T-helper 2 cell treated with Interferon-gamma antibody and Interleukin-4, amounts not matched to agents 5 μg/mL and 100 μg/mL, for 36 hours (primary cell): Measurements from ENCODE around the gene ADCY2.

ENCODE experiments used
- DNase-seq: peaks from one replicate; pipeline ENCODE4 v3.0.0; 2021; ENCODE audit warnings: low spot score
- H3K27ac Mint-ChIP-seq: one replicate; pipeline ENCODE4 v1.8.0; 2021; ENCODE audit warnings: mild to moderate bottlenecking, mixed read lengths
- H3K27me3 Mint-ChIP-seq: one replicate; pipeline ENCODE4 v1.8.0; 2021; ENCODE audit warnings: low read depth, mixed read lengths
- H3K36me3 Mint-ChIP-seq: one replicate; pipeline ENCODE4 v1.8.0; 2021; ENCODE audit warnings: low read depth, mixed read lengths
- H3K4me1 Mint-ChIP-seq: one replicate; pipeline ENCODE4 v1.8.0; 2021; ENCODE audit warnings: low read depth, mixed read lengths
- H3K4me3 Mint-ChIP-seq: one replicate; pipeline ENCODE4 v1.8.0; 2022; ENCODE audit warnings: mild to moderate bottlenecking, moderate library complexity, mixed read lengths
- H3K9me3 Mint-ChIP-seq: one replicate; pipeline ENCODE4 v1.8.0; 2021; ENCODE audit warnings: mixed read lengths

ADCY2 gene

DNA sequence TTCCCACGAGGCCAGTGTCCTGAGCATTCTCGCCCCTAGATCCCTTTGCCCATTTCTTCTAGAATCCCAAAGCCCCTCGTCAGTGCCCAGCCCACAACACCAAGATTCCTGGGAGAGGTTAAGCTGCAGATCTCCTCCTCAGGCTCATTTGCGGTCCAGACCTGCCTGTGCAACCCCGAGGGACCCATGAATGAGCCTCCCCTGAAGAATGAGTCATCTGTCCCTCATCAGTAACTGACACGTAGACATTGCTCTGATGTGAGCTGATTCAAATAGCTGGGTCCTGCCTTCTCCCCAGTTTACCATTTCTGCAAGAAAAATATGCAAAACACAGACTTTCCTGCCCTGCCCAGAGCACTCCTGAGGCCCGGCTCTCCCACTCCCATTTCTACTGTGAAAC, 92.8 kb downstream of the ADCY2 start:
- no peak for DNase-seq
- Mint-ChIP-seq H3K27me3 (no peaks in the 10 kb centered on the region), H3K36me3 (no peaks in the 10 kb centered on the region), H3K4me1 (no peaks in the 10 kb centered on the region), H3K27ac (no peak overlapping the region), H3K9me3 (peaks cover 9% of the 10 kb centered on the region), H3K4me3 (no peak overlapping the region)

DNA sequence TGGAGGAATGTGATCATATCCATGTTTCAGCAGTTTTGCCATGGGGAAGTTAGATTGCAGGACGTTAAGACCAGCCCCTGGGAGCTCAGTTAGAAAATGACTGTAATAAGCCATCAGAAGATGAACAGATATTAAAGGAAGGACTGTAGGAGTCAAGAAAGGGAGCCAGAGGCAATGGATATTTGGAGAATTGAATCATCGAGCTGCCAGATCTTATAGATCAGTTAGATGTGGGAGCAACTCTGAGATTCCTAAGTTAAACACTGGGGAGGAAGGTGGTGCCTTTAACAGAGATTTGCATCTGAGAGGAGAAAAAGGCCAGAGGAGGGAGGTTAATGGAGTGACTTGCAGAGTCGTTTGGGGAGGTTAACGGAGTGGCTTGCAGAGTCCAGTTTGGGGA, 96.4 kb downstream of the ADCY2 start:
- Mint-ChIP-seq H3K27ac (no peak overlapping the region), H3K27me3 (no peaks in the 10 kb centered on the region), H3K4me1 (no peaks in the 10 kb centered on the region), H3K36me3 (no peaks in the 10 kb centered on the region), H3K4me3 (no peak overlapping the region), H3K9me3 (peaks cover 9% of the 10 kb centered on the region)
- DNase-seq: no peak

DNA sequence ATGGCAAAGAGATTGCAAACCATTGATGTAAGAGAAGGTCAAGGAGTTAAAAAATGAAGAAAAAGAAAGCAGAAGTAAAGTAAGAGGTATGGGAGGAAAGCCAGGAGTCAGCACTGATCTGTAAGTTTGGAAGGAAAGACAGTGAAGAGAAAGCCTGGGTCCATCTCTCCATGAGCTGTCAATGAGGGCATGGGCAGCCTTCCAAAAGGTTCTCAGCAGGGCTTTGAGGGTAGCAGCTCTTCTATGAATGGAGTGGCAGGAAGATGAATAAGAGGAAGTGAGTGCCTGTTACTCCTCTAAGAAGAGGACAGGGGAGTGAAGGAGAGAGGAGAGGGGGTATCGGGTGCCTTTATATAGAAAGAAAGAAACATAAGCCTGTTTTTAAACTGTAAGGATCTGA, 97.1 kb downstream of the ADCY2 start:
- Mint-ChIP-seq H3K9me3 (peaks cover 9% of the 10 kb centered on the region), H3K27ac (no peak overlapping the region), H3K4me3 (no peak overlapping the region), H3K4me1 (no peaks in the 10 kb centered on the region), H3K27me3 (no peaks in the 10 kb centered on the region), H3K36me3 (no peaks in the 10 kb centered on the region)
- DNase-seq: no peak

DNA sequence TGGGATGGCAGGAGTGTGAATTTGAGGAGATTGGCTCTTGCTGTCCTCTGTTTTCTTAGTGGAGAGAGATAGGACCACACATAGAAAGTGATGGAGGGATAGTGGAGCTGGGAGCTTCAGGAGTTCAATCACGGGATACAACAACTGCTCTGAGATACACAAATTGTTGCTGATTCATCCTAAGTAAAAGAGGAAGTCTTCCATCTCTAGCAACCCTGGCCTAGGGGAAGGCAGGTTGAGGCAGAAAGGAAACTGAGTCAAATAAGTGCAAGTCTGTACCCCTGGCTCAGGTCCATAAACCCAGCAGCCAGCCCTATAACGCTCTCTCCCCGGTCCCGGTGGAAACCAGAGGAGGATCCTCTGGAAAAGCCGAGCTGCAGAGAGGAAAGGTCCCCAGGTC, 97.7 kb downstream of the ADCY2 start:
- Mint-ChIP-seq H3K4me1 (no peaks in the 10 kb centered on the region), H3K27ac (no peak overlapping the region), H3K27me3 (no peaks in the 10 kb centered on the region), H3K36me3 (no peaks in the 10 kb centered on the region), H3K9me3 (peaks cover 9% of the 10 kb centered on the region), H3K4me3 (no peak overlapping the region)
- DNase-seq: no peak

DNA sequence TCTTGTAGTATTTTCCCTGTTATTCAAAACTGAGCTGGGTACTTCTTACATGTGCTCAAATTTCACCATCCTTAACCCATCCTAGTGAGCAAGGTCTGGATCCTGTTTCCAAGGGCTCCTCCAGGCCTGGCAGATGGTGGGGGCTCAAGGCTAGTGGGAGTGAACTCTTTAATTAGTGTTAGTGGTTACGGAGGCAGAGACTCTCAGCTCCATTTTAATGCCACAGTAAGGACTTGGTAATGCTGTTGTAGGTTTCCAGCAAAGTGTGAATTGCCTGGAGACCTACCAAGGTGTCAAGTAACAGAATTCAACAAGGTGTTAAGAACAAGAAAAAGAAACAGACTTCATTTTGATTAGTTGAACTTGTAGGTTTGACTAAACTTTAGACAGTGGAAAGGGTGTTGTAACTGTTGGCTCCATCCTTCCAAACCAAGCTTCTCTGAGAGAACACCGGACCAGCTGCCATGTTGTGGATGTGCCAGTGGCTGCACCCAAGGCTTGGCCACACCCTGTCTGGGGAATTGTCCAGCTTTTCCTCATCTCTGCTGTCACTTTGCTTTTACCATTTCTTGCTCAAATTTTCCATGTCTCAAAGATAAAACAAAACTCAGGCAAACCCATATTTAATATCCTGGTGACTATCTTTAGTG, 98.7 kb downstream of the ADCY2 start:
- no peak for DNase-seq
- Mint-ChIP-seq H3K27me3 (no peaks in the 10 kb centered on the region), H3K9me3 (peaks cover 1% of the 10 kb centered on the region), H3K4me1 (no peaks in the 10 kb centered on the region), H3K4me3 (no peak overlapping the region), H3K27ac (no peak overlapping the region), H3K36me3 (no peaks in the 10 kb centered on the region)

DNA sequence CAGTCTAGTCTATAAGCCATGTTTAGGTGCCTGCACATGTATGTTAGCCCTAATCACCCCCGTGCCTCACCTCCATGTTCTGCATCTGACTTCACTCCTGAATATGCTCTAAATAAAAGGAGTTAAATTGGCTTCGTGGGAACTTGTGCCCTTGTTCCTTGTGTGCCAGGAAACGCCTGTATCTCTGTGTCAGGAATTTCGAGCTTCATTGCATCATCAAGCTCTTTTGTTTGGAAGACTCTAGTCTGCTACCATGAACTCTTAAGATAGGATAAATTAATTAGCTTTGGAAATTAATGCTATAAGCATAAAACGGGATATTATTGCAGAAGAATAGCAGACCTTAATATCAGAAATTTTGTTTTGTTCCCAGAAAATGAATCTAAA, 99.2 kb downstream of the ADCY2 start:
- H3K4me3 Mint-ChIP-seq: no peak overlapping the region
- no peaks in the 10 kb centered on the region for H3K27me3 Mint-ChIP-seq
- no peak overlapping the region for H3K27ac Mint-ChIP-seq
- H3K9me3 Mint-ChIP-seq: no peaks in the 10 kb centered on the region
- no peaks in the 10 kb centered on the region for H3K36me3 Mint-ChIP-seq
- no peaks in the 10 kb centered on the region for H3K4me1 Mint-ChIP-seq
- no peak for DNase-seq

DNA sequence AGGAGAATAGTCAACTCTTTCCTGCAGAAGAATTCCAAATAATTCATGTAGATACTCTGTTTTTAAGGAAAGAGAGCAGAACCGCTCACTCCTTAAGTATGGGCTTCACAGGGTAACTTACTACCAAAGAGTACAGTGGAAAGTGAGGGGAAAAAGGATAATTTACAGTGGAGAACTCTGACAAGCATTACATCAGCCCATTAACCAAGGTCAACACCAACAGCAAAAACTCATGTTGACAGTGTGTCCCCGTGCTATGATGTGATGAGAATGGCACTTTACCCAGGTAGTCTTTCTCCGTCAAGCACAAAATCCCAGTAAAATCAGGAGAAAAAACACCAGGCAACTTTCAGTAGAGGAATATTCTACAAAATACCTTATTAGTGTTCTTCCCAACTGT, 104.3 kb downstream of the ADCY2 start:
- Mint-ChIP-seq H3K36me3 (no peaks in the 10 kb centered on the region), H3K4me1 (no peaks in the 10 kb centered on the region), H3K27ac (no peak overlapping the region), H3K9me3 (no peaks in the 10 kb centered on the region), H3K27me3 (no peaks in the 10 kb centered on the region), H3K4me3 (no peak overlapping the region)
- no peak for DNase-seq

DNA sequence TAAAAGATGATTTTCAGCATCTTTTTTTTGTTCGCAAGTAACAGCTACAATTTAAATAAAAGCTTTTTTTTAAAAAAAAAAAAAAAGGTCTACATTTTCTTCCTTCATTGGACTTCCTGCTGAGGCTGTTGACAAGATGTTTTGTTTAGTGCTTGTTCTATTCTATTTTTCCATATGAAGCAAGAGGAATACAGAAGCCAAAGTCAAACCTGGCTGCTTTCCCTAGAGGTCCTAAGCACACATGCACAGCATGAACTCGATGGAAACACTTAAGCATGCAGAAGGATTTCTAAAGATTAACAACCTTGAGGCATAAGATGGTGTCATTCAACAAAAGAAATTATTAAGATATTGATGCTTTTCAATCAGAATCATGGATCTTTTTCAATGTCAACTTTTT, 105.1 kb downstream of the ADCY2 start:
- H3K36me3 Mint-ChIP-seq: no peaks in the 10 kb centered on the region
- no peak overlapping the region for H3K4me3 Mint-ChIP-seq
- H3K4me1 Mint-ChIP-seq: no peaks in the 10 kb centered on the region
- no peak overlapping the region for H3K27ac Mint-ChIP-seq
- DNase-seq: no peak
- no peaks in the 10 kb centered on the region for H3K27me3 Mint-ChIP-seq
- no peaks in the 10 kb centered on the region for H3K9me3 Mint-ChIP-seq

DNA sequence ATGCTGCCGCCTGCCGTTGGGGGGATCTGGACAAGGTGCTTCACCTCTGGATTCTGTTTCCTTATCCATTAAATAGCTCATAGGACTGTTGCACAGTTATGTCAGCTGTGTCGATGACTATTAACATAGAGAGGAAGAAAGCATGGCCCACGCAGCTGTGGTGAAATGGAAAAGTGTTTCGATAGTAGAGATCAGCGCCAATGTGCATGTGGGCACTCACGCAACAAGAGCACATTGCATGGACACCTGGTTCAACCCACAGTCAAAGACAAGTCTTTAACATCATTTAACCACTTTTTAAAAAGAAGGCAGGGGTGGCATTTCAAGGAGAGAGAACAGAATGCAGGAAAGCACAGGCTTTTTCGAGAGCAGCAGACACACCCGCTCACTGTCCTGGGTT, 107.6 kb downstream of the ADCY2 start:
- Mint-ChIP-seq H3K27me3 (no peaks in the 10 kb centered on the region), H3K36me3 (no peaks in the 10 kb centered on the region), H3K9me3 (no peaks in the 10 kb centered on the region), H3K4me3 (no peak overlapping the region), H3K4me1 (no peaks in the 10 kb centered on the region), H3K27ac (no peak overlapping the region)
- no peak for DNase-seq

DNA sequence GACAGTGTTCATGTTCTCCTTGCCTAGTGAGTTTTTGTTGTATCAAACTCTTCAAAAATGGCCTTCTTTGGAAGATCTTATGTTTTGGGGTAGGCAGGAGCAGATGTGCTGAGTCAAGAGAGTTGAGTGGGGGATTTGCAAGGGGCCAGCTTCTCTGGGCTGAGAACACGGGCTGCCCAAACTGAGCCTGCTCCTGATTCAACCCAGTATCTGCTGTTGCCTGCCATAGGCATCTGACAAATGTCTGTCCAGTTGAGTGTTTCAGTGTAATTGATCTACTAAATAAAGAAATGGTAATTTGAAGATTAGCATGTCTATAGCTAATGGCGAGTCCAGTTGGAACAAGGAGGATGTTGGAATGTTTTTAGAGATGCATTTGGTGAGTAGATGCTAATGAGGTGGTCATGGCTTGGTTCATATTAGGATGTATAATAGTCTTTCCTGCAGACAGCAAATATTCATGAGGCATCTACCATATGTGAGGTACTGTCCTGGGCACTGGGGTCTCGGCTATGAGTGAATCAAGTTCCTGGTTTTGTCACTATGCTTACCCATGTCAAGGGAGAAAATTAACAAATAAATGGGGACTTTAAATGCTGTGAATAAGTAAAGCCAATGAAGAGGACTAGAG, 119.5 kb downstream of the ADCY2 start:
- Mint-ChIP-seq H3K4me1 (no peaks in the 10 kb centered on the region), H3K27me3 (no peaks in the 10 kb centered on the region)

DNA sequence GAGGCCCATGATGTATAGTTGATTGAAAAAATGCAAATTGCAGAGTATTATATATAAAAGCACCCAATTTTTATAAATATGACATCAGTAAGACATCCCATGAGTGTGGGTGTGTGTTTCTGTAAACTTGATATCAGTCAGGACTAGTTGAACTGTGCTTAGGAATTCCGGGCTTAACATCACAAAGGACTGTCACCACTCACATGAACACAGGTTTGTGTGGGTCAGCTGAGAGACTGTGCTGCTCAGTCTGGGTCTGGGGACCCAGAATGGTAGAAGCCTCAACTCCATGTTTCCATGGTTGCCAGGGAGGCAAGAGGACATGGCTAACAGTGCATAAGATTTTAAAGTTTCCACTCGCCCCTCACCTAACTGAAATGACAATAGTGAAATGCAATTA, 120.3 kb downstream of the ADCY2 start:
- Mint-ChIP-seq H3K9me3 (no peaks in the 10 kb centered on the region), H3K27me3 (no peaks in the 10 kb centered on the region), H3K4me1 (no peaks in the 10 kb centered on the region), H3K4me3 (no peak overlapping the region), H3K27ac (no peak overlapping the region), H3K36me3 (no peaks in the 10 kb centered on the region)
- DNase-seq: no peak

More for the DNA sequence above, 119.5 kb downstream of the ADCY2 start:
- no peaks in the 10 kb centered on the region for H3K9me3 Mint-ChIP-seq
- H3K36me3 Mint-ChIP-seq: no peaks in the 10 kb centered on the region
- no peak overlapping the region for H3K4me3 Mint-ChIP-seq
- H3K27ac Mint-ChIP-seq: no peak overlapping the region
- DNase-seq: no peak

DNA sequence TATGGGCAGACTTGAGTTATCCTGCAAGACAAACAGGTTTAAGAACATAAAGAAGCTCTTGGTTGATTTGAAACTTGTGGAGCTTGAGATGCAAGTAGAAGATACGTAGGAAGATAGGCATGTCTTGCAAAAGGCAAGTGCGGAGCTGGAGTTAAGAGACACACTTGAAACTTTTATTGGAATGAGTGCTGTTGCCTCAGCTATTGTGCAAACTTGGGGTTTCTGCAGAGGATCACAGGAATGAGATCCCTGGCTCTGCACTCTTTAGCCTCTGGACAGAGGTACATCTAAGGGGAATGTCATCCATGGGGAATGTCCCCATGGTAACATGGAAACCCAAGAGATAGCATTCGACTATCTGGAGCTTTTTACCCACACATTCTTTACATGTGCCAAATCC, 121.1 kb downstream of the ADCY2 start:
- H3K4me1 Mint-ChIP-seq: no peaks in the 10 kb centered on the region
- H3K27ac Mint-ChIP-seq: no peak overlapping the region
- no peaks in the 10 kb centered on the region for H3K9me3 Mint-ChIP-seq
- H3K27me3 Mint-ChIP-seq: no peaks in the 10 kb centered on the region
- no peak overlapping the region for H3K4me3 Mint-ChIP-seq
- no peak for DNase-seq
- no peaks in the 10 kb centered on the region for H3K36me3 Mint-ChIP-seq

DNA sequence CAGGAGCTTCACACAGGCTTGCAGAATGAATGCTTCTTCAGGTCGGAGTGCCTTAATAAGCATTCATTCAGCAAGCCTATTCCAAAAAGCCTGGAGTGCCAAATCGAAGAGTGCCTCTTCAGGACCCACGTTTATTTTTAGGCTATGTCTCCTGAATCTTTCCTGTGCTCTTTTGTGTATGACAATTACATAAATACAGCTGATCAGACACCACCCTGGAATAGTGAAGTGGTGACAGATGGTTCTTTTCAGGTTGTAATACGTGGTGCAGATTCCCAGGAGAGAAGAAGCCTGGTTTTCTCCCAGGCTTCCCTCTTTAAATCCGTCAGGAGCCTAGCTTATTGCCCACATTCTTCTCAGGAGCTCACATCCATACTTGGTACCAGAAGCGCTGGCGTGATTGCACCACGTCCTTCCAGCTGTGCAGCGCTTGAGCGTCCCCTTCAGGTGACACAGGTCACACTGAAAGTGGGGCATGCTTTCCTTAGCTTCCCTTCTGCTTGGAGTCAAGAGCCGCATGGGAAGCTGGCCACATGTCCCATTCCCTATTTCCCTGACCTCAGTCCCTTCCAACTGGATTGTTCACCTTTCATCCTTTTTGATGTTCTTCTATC, 123.1 kb downstream of the ADCY2 start:
- no peaks in the 10 kb centered on the region for H3K9me3 Mint-ChIP-seq
- no peaks in the 10 kb centered on the region for H3K4me1 Mint-ChIP-seq
- H3K27me3 Mint-ChIP-seq: no peaks in the 10 kb centered on the region
- H3K36me3 Mint-ChIP-seq: no peaks in the 10 kb centered on the region
- H3K4me3 Mint-ChIP-seq: no peak overlapping the region
- DNase-seq: no peak
- H3K27ac Mint-ChIP-seq: no peak overlapping the region

DNA sequence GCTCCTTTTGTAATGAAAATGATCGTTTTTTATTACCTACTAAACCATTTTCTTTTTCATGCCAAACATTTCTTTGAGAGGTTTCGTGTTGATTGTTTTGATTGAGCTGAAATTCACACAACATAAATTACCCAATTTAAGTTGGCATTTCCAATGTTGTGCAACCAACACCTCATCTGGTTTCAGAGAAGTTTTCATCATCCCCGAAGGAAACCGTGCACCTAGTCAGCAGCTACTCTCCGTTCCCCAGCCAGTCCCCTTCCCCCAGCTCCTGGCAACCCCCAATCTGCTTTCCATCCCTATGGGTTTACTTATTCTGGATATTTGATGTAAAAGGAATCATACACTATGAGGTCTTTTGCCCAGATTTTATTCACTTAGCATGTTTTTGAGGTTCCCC, 123.6 kb downstream of the ADCY2 start:
- no peak overlapping the region for H3K4me3 Mint-ChIP-seq
- no peaks in the 10 kb centered on the region for H3K36me3 Mint-ChIP-seq
- H3K4me1 Mint-ChIP-seq: no peaks in the 10 kb centered on the region
- no peaks in the 10 kb centered on the region for H3K9me3 Mint-ChIP-seq
- no peak for DNase-seq
- H3K27ac Mint-ChIP-seq: no peak overlapping the region
- H3K27me3 Mint-ChIP-seq: no peaks in the 10 kb centered on the region

DNA sequence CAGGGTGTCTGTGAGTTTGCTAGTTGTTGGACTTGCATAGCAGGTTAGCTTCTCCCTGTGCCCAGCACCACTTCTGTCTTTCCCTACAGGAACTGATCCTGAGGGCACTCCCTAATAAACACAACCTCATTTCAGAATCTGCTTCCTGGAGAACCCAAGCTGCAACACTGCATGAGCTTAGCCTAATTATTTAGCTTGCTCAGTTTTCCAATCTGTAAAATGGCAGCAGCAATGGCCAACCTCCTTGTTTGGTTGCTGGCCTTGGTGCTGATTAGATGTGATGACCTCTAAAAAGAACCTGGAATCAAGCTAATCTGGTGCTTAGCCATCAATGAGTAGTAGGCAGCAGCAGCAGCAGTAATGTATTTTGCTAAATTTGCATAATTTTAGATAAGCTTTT, 133.9 kb downstream of the ADCY2 start:
- Mint-ChIP-seq H3K27me3 (no peaks in the 10 kb centered on the region), H3K36me3 (no peaks in the 10 kb centered on the region), H3K9me3 (no peaks in the 10 kb centered on the region)

More for the DNA sequence above, 133.9 kb downstream of the ADCY2 start:
- no peaks in the 10 kb centered on the region for H3K4me1 Mint-ChIP-seq
- H3K27ac Mint-ChIP-seq: no peak overlapping the region
- DNase-seq: no peak
- no peak overlapping the region for H3K4me3 Mint-ChIP-seq
